AG10803 (cell line): ENCODE results near the gene HTT-AS.

ENCODE experiments used
- DNase-seq: peaks from one replicate; pipeline ENCODE4 v3.0.0; 2010; ENCODE audit warnings: low read depth
- H3K4me3 ChIP-seq: 2 replicates; pipeline ENCODE4 v1.5.1; 2011; ENCODE audit warnings: mild to moderate bottlenecking, low read length, control low read depth
- TF ChIP-seq, protein P1 (sequence below): conservative IDR thresholded peaks from 2 replicates; pipeline ENCODE4 v1.5.1; 2011; ENCODE audit warnings: mild to moderate bottlenecking, low read length, control low read depth, inconsistent platforms

HTT-AS gene

GRCh38 chr4:3074846-3075651, 711 bp upstream of the HTT-AS start:
- H3K4me3 ChIP-seq: peak overlapping the region; percentile 94
- DNase-seq: peak; percentile 54
- TF ChIP-seq, protein P1, sequence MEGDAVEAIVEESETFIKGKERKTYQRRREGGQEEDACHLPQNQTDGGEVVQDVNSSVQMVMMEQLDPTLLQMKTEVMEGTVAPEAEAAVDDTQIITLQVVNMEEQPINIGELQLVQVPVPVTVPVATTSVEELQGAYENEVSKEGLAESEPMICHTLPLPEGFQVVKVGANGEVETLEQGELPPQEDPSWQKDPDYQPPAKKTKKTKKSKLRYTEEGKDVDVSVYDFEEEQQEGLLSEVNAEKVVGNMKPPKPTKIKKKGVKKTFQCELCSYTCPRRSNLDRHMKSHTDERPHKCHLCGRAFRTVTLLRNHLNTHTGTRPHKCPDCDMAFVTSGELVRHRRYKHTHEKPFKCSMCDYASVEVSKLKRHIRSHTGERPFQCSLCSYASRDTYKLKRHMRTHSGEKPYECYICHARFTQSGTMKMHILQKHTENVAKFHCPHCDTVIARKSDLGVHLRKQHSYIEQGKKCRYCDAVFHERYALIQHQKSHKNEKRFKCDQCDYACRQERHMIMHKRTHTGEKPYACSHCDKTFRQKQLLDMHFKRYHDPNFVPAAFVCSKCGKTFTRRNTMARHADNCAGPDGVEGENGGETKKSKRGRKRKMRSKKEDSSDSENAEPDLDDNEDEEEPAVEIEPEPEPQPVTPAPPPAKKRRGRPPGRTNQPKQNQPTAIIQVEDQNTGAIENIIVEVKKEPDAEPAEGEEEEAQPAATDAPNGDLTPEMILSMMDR: no peak

GRCh38 chr4:3073158-3074077, 920 bp downstream of the HTT-AS start:
- TF ChIP-seq, protein P1: no peak
- no peak for DNase-seq
- H3K4me3 ChIP-seq: peak overlapping the region; percentile 78

DNA sequence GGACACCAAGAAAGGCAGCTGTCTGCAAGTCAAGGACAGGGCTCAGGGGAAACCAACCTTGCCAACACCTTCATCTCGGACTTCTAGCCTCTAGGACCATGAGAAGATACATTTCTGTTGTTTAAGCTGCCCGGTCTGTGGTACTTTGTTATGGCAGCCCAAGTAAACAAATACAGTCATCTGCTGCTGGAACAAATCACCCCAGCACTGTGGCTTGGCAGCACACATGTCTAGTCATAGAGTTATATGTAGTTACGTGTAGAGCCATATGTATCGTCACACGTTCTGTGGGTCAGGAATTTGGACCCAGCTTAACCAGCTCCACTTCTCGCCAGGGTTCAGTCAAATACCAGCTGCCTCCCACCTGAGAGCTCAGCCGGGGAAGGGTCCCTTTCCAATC, 2.5 kb downstream of the HTT-AS start:
- DNase-seq: peak; percentile 57
- H3K4me3 ChIP-seq: no peak overlapping the region
- TF ChIP-seq, protein P1: no peak

GRCh38 chr4:3070709-3071500, 3.4 kb downstream of the HTT-AS start:
- H3K4me3 ChIP-seq: no peak overlapping the region
- DNase-seq: peak; percentile 62
- TF ChIP-seq, protein P1: no peak

DNA sequence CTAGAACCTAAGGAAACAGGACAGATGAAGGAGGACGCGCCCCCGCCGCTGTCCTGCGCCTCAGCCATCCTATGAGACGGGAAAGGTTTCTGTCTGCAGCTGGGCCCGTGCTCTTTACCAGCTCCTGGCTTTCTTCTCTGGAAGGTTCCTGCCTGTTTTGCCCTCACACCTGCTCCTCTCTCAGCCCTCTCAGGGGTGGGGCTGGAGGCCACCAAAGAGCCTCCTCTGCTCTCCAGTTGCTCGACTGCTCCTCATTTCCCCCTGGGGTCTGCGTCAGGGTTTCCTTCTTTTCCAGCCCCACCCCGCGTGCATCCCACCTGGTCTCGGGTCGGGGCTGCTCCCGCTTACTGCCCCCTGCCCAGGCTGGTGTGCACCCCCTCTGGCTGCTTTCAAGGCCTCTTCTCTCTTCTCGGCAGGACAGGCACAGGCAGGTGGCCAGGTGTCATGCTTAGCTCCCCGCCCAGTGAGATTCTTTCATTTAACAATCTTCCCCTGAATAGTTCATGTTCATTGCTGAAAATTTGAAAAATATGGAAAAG, 4.6 kb downstream of the HTT-AS start:
- TF ChIP-seq, protein P1: no peak
- H3K4me3 ChIP-seq: no peak overlapping the region
- no peak for DNase-seq

DNA sequence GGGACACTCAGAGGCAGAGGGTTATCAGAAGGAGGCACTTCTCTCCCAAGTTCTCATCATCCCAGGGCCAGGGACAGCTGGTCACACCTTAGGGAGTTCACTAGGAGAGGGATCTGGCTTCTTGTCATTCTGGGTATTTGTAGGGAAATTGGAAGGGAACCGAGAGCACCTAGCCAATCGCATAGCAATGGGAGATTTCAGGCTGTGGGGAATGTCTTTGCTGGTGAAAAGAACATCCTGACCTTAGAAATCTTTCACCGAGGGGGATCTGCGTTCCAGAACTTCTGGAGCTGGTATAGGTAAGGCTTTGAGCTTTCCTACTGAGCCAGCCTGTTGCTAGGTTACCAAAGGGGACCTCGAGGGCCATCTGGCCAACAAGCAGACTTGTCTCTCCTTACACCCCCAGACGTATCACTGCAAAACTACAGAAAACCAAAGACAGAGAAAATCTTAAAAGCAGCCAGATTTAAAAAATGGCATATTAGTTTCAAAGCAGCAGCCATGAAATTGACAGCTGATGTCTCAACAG, 6.8 kb downstream of the HTT-AS start:
- no peak overlapping the region for H3K4me3 ChIP-seq
- TF ChIP-seq, protein P1: no peak
- no peak for DNase-seq
